ENCODE results near the gene TGFB1I1.

Gene TGFB1I1

DNA sequence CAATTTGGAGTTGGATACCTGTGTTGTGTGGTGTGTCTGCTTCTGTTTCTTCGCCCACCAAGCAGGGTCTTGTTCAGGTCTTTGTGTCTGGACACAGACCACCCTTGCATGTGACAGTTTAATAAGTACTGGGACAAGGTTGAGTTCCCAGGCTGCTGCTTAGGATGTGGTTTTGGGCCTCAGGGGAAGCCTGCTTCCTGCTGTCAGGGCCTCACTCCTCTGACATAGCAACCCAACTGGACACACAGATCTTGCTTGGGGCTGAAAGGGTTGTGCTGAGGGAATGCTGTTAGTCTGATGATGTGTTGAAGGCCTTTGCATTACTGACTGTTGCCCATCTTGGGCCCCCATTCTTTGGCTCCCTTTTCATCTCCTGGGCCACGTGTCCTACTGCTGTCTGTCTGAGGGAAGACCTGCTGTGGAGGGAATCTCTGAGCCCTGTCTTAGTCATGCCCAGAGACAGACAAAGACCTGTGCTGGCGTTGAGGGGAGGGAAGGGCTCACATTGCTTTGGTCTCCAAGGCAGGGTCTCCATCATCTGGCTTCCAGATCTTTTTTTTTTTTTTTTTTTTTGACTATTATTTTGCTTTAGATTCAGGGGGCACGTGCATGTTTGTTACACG lies 4.7 kb upstream of the TGFB1I1 start:
- Histone ChIP-seq H3K4me3 (ENCODE audit: low read depth, low read length, poor library complexity, severe bottlenecking) (no peak overlapping the region), H3K4me1 (ENCODE audit: insufficient read depth, low read length, severe bottlenecking) (no peaks in the 10 kb centered on the region), H3K9ac (ENCODE audit: low read length) (no peak overlapping the region), H3K27ac (ENCODE audit: low read depth, low read length, poor library complexity, severe bottlenecking) (no peak overlapping the region), H3K36me3 (ENCODE audit: insufficient read depth, low read length) (no peaks in the 10 kb centered on the region), H3K27me3 (ENCODE audit: insufficient read depth, low read length) (no peaks in the 10 kb centered on the region), H3K79me2 (ENCODE audit: insufficient read depth, low read length) (no peaks in the 10 kb centered on the region), H3K9me3 (ENCODE audit: low read length) (no peaks in the 10 kb centered on the region), H3K4me2 (ENCODE audit: low read length) (no peak overlapping the region), H3F3A (ENCODE audit: insufficient read depth, low read length) (no peaks in the 10 kb centered on the region), H4K20me1 (ENCODE audit: insufficient read depth, low read length) (no peaks in the 10 kb centered on the region), H3K9me2 (ENCODE audit: low read depth, low read length) (no peaks in the 10 kb centered on the region), H2AFZ (ENCODE audit: low read length) (no peak overlapping the region)
- TF ChIP-seq EZH2 (IDR thresholded peaks at IDR 0.05; ENCODE audit: borderline replicate concordance, low read length): no peak
- TF ChIP-seq, protein P1, sequence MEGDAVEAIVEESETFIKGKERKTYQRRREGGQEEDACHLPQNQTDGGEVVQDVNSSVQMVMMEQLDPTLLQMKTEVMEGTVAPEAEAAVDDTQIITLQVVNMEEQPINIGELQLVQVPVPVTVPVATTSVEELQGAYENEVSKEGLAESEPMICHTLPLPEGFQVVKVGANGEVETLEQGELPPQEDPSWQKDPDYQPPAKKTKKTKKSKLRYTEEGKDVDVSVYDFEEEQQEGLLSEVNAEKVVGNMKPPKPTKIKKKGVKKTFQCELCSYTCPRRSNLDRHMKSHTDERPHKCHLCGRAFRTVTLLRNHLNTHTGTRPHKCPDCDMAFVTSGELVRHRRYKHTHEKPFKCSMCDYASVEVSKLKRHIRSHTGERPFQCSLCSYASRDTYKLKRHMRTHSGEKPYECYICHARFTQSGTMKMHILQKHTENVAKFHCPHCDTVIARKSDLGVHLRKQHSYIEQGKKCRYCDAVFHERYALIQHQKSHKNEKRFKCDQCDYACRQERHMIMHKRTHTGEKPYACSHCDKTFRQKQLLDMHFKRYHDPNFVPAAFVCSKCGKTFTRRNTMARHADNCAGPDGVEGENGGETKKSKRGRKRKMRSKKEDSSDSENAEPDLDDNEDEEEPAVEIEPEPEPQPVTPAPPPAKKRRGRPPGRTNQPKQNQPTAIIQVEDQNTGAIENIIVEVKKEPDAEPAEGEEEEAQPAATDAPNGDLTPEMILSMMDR (IDR thresholded peaks at IDR 0.05; ENCODE audit: low read length): no peak

DNA sequence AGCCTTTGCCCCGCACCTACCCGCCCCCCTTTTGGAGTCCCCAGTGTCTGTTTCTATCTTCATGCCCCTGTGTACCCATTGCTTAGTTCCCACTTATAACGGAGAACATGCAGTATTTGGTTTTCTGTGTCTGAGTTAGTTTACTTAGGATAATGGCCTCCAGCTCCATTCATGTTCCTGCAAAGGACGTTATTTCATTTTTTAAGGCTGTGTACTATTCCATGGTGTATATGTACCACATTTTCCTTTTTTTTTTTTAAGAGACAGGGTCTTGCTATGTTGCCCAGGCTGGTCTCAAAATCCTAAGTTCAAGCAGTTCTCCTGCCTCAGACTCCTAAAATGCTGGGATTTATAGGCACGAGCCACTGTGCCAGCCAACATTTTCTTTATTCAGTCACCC lies 4.1 kb upstream of the TGFB1I1 start:
- no peak overlapping the region for H3K4me2 ChIP-seq (ENCODE audit: low read length)
- no peaks in the 10 kb centered on the region for H3K9me3 ChIP-seq (ENCODE audit: low read length)
- H3K4me1 ChIP-seq (ENCODE audit: insufficient read depth, low read length, severe bottlenecking): no peaks in the 10 kb centered on the region
- no peak overlapping the region for H3K27ac ChIP-seq (ENCODE audit: low read depth, low read length, poor library complexity, severe bottlenecking)
- no peak overlapping the region for H3K9ac ChIP-seq (ENCODE audit: low read length)
- no peak for TF ChIP-seq EZH2 (IDR thresholded peaks at IDR 0.05; ENCODE audit: borderline replicate concordance, low read length)
- no peaks in the 10 kb centered on the region for H3K79me2 ChIP-seq (ENCODE audit: insufficient read depth, low read length)
- H3K36me3 ChIP-seq (ENCODE audit: insufficient read depth, low read length): no peaks in the 10 kb centered on the region
- no peaks in the 10 kb centered on the region for H3K9me2 ChIP-seq (ENCODE audit: low read depth, low read length)
- no peak overlapping the region for H3K4me3 ChIP-seq (ENCODE audit: low read depth, low read length, poor library complexity, severe bottlenecking)
- H4K20me1 ChIP-seq (ENCODE audit: insufficient read depth, low read length): no peaks in the 10 kb centered on the region
- no peaks in the 10 kb centered on the region for H3F3A ChIP-seq (ENCODE audit: insufficient read depth, low read length)
- no peak overlapping the region for H2AFZ ChIP-seq (ENCODE audit: low read length)
- no peaks in the 10 kb centered on the region for H3K27me3 ChIP-seq (ENCODE audit: insufficient read depth, low read length)

DNA sequence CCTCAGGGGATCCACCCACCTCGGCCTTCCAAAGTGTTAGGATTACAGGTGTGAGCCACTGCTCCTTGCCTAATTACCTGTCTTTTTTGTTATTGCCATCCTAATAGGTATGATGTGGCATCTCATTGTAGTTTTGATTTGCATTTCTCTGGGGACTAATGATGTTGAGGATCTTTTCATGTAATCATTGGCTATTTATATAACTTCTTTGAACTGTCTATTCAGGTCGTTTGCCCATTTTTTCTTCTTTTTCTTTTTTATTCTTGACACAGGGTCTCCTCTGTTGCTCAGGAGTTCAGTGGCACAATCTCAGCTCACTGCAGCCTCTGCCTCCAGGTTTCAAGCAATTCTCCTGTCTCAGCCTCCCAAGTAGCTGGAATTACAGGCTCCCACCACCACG lies 1.3 kb upstream of the TGFB1I1 start:
- Histone ChIP-seq H3K4me1 (ENCODE audit: insufficient read depth, low read length, severe bottlenecking) (no peaks in the 10 kb centered on the region), H3F3A (ENCODE audit: insufficient read depth, low read length) (no peaks in the 10 kb centered on the region), H3K4me3 (ENCODE audit: low read depth, low read length, poor library complexity, severe bottlenecking) (no peak overlapping the region), H3K9me2 (ENCODE audit: low read depth, low read length) (no peaks in the 10 kb centered on the region), H4K20me1 (ENCODE audit: insufficient read depth, low read length) (no peaks in the 10 kb centered on the region), H3K79me2 (ENCODE audit: insufficient read depth, low read length) (no peaks in the 10 kb centered on the region), H3K9ac (ENCODE audit: low read length) (no peak overlapping the region), H3K27me3 (ENCODE audit: insufficient read depth, low read length) (no peaks in the 10 kb centered on the region; the same call in 1 of the 2 replicates), H3K27ac (ENCODE audit: low read depth, low read length, poor library complexity, severe bottlenecking) (no peak overlapping the region), H3K36me3 (ENCODE audit: insufficient read depth, low read length) (no peaks in the 10 kb centered on the region), H3K4me2 (ENCODE audit: low read length) (no peak overlapping the region), H3K9me3 (ENCODE audit: low read length) (no peaks in the 10 kb centered on the region), H2AFZ (ENCODE audit: low read length) (no peak overlapping the region)
- TF ChIP-seq, protein P1 (IDR thresholded peaks at IDR 0.05; ENCODE audit: low read length): no peak
- no peak for TF ChIP-seq EZH2 (IDR thresholded peaks at IDR 0.05; ENCODE audit: borderline replicate concordance, low read length)

Data from OCI-LY1 (cell line).